DMS153 treated with DMSO at 0.1 percent for 48 hours (cell line): ENCODE data around the gene C16orf46.

Experiments used
- DNase-seq: peaks from one replicate; lab custom pipeline; 2025; ENCODE audit not compliant: unreplicated experiment; lab: John Stamatoyannopoulos, UW

The C16orf46 gene

GRCh38 chr16:81018496-81018895, 58.5 kb downstream of the C16orf46 start:
- DNase-seq = no peak

- no peak for DNase-seq
These were observed 62.4 kb downstream of the C16orf46 start for GRCh38 chr16:81014672-81015071.

- no peak for DNase-seq
These were observed 64.1 kb downstream of the C16orf46 start for GRCh38 chr16:81012974-81013373.
